GM21576 (cell line): ENCODE data around the gene TMEM150B.

Experiments used
- ATAC-seq: cut with Tn5 transposase; IDR thresholded peaks from one replicate; pipeline ENCODE4 v1.9.1; 2021; ENCODE audit warnings: mild to moderate bottlenecking, moderate library complexity; ENCODE audit not compliant: unreplicated experiment

Gene TMEM150B

DNA sequence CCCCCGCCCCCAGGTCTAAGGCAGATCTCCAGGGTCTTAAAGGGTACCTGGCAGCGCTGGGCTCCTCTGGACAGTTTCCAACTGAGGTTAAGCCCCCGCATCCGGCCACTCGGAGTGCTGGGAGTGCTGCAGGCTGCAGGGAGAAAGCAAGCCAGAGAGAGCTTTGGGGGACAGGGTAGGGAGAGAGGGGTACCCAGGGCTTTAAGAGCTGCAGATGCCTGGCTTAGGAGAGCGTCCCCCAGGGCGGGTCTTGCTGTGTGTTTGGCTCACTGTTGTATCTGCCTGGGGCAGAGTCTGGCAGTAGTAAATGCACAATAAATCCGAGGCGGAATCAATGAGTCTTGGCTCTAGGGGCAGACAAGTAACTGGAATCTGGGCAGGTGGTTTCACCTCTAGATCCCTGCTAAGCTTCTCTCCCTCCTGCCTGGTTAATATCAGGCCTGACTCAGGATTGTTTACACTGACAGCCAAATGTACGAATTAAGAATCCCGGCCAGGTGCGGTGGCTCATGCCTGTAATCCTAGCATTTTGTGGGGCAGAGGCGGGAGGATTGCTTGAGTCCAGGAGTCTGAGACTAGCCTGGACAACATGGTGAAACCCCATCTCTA is 30.2 kb upstream of the TMEM150B start:
- ATAC-seq: no peak

DNA sequence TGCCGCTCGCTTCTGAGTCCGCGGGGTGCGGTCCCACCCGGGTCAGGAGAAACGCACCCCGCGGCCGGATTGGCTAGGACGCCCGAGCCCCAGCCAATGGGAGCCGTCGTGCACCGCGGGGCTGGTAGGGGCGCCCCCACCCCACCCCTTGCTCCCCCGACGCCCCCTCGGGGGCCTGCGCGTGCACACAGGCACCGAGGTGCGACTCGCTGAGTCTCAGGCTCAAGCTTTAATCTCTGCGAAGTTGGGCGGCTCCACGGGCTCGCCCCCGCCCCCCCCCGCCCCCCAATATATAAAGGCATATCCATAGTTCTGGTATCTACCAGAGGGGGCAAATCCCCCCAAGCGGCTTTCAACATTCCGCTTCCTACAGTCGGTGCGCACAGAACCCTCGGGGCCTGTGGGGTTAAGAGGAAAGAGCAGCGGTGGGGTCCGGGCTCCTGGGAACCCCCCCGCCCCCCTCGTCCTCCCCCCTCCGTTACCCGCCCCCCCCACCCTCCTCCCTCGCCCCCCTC is 29.6 kb upstream of the TMEM150B start, which contains the start of gene COX6B2:
COX6B2 (minus strand) TSS at position 22 of the 515 bp plus-strand sequence. CDS start 198 bp downstream, outside the sequence.
- ATAC-seq: no peak

DNA sequence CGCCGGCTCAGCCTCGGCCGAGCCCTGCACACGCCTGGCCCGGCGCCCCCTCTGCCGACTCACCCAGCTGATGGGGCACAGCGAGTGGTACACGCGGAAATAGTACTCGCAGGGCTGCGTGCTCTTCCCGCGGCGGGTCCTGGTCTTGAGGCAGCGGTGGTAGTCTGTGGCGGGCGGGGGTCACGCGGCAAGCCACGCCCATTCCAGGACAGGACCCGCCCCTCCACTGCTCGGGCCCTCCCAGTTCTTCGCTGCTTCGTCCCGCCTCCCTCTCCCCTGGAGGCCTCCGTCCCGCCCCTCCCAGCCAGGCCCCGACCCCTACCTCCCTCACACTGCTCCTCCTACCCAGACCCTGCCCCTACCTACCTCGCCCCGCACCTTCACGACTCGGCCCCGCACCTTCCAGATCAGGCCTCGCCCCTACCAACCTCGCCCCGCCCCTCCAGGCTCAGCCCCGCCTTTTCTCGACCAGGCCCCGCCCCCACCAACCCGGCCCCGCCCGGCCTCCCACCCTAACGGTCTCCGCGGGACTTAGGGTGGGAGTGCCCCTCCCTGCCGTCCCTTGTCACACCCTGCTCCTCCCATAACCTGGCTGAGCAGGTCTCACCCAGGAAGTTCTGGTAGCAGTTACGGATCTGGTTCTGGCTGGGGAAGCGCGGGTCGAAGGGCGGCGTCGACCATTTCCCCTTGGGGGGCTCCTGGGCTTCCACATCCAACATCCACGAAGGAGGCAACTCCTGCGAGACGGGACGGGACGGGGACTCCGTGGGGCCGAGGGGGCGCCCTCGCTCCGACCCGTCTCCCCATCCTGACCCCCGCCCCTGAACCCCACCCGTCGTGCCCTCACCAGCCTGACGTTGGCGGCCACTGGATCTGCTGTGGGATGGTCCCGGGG is 28.9 kb upstream of the TMEM150B start:
- ATAC-seq: no peak

DNA sequence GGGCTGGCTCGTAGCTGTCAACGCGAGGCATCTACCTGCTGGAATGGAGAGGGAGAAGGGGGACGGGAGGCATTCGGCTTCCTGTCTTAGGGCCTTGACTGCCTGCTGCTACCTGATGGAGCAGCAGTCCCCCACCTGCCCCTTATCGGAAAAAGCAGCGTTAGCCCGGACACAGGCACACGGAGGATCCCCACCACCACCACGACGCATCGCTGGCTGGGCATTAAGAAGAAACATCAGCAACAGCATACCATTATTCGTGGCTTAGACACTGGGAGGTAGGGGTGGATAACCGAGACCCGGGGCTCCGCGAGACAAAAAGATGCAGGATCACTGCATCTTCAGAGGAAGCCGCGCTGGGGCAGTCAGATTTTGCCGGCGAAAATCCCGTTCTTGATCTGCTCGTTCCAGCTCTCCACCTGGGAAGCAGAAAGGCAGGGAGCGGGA is 28.2 kb upstream of the TMEM150B start:
- no peak for ATAC-seq

DNA sequence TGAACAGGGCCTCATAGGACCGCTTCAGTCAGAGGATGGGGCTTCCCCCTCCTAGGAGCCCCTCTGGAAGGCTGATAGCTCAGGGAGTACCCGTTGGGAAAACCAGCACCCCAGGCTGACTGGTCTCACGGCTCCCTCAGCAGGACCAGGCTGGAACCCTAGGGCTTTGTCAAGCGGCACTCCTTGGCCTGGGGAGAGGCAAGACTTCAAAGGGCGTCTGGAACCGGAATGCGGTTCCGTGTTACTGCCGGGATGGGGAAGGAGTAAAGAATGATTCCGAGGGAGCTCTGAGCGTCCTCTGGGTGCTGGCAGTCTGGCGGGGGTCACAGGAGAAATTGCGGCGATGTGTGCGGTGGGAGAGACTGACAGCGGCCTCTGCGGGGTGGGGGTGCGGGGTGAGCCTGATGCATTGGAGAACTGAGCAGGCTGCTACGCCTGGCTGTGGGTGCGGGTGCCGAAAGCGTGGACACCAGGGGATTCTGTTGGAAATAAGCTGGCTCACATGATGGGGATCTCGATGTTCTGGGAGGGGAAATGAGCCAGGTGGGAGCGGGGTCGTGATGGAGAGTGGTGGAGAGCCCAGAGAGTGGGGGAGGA is 27.5 kb upstream of the TMEM150B start:
- ATAC-seq: no peak

DNA sequence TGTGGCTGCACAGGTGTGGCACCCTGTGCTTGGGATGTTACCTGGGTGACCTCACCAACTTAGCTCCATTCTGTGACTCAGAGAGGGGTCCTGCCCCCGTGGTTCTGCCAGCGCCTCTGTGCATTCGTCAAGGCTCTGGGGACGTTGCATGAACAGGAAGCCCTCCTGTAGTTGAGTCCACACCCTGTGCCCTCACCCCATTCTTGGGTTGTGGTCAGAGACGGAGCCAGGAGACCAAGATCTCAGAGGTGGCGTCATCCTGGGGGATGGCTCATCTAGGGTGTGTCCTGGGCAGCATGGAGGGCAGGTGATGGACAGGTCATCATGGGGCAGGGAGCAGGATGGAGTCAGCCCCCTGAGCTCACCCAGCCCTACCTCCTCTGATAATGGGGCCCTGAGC is 26.9 kb upstream of the TMEM150B start:
- ATAC-seq: no peak

DNA sequence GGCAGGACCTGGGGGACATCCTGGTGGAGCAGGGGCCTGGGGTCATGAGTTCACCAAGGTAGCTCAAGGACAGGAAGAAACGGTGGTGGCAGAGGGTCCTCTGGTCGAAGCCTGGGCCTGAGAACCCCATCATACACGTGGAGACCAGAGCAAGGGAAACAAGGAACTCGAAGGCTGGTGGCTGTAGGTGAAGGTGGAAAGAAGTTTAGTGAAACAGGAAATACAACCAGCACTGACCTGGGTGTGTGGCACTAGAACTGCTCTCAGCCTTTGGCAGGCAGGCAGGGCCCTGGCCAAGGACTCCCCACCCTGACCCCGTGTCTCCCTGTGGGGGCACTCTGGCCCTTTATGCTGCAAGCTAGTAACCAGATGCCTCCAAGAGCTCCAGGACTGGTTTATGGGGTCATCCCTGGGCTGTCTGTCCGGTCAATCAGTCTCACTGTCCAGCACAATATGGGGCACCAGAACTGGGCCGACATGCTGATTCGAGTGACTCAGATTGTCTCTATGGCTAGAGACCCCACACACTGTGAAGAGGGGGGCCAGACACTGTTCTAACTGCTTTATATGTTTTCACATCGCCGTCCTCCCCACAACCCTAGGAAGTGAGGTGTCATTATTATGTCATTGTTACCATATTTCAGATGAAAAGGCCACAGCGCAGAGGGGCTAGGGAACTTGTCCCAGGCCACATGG is 25.6 kb upstream of the TMEM150B start:
- no peak for ATAC-seq

DNA sequence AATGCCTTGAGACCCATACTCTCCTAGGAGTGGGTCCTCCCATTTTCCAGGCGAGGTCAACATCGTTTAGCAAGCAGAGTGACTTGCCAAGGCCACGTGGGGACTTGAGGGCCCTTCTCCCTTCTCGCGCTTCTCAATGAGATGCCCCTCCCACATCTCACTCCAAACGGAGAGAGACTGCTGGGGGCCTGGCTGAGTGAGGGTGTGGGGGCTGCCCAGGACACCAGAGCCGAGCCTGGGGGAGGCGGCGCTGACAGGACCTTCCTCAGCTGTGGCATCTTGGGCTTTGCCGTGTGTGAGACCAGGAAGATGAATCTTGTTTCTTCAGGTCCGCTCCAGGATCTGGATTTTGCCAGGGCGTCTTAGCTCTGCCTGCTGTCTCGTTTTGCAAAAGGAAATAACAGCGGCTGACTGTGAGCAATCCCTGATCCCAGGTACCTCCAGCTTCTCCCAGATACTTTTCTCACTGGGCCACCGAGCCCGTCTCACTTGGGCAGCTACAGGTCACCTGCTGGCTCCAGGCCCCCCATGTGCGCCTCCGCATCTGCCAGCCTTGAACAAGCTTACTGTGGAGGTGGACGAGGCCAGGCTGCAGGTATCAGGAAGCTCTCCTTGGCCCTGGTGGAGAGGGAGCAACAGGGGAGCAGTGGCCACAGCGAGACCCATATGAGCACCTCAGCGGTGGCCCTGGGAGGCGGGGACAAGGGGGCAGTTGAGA is 23.3 kb upstream of the TMEM150B start:
- no peak for ATAC-seq

DNA sequence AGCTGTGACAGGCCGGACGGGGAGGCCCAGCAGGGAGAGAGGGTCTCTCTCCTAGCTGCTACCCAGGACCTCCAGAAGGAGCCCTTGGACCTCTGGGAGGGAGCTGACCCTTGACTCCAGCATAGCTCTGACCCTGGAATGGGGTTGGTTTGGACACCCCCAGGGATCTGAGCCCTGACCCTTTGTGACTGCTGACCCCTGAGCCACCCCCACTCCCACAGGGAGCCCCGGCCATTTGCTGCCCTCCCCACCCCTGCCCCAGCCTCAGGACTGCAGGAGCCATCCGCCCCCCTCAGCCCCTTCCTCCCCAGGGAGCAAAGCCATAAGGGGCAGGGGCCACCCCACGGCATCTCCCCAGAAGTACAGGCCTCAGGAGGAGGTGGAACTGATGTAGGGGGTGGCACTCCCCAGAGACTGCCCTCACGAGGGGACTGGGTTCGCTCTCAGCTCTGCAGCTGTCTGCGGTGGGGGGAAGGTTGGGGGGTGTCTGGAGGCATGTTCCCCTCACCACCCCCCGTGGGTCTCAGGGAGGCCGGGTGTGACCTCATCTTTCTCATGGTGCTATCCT is 22.4 kb upstream of the TMEM150B start:
- ATAC-seq: no peak

DNA sequence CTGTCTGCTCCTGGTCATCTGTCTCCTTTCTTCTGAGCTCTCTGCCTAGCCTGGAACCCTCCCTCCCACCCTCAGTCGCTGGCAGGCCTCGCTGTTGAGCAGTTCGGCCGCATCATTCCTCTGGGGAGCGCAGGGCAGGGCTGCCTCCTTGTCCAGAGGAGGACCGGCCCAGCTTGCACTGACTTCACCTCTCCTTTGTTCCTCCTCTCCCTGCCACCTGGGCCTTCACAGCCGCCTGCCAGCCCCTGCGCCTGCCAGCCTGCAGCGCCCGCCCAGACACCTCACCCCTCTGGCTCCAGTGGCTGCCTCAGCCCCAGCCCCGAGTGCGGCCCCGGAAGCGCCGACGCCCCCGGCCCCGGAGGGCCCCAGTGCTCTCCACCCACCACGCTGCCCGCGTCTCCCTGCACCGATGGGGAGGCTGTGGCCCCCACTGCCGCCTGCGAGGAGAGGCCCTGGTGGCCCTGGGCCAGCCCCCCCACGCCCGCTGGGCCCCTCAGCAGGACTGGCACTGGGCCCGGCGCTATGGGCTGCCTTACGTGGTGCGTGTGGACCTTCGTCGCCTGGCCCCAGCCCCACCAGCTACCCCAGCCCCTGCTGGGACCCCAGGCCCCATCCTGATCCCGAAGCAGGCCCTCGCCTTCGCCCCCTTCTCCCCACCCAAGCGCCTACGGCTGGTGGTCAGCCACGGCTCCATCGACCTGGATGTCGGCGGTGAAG is 21.7 kb upstream of the TMEM150B start:
- no peak for ATAC-seq

DNA sequence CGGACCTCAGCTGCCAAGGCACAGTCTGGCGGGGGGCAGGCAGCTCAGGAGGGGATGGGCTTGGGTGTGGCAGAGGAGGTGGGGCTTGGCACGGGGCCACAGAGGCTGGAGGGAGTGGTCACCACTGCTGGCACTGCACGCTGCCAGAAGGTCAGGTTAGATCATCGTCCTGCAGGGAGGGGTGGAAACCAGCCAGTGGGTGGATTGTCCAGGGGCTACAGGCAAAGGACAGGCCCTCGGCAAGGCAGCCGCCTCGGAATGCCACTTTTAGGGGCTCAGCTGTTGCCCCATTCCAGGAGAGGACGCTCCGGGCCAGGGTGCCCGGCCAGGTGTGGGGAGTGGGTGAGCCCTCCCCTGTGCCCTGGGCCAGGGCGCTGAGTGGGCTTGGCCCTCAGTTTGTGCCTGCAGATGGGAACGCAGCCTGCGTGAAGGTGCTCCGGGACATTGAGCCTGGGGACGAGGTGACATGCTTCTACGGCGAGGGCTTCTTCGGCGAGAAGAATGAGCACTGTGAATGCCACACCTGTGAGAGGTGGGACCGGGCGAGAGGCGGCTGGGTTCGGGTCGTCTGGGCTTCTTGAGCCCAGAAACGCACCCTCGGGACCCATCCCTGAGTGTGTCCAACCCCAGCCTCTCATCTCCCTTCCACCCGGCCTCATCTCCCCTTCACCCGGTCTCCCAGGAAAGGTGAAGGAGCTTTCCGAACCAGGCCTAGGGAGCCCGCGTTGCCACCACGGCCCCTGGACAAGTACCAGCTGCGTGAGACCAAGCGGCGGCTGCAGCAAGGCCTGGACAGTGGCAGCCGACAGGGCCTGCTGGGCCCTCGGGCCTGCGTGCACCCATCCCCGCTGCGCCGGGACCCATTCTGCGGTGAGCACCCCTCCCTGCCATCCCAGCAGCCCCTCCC is 20.9 kb upstream of the TMEM150B start:
- no peak for ATAC-seq

DNA sequence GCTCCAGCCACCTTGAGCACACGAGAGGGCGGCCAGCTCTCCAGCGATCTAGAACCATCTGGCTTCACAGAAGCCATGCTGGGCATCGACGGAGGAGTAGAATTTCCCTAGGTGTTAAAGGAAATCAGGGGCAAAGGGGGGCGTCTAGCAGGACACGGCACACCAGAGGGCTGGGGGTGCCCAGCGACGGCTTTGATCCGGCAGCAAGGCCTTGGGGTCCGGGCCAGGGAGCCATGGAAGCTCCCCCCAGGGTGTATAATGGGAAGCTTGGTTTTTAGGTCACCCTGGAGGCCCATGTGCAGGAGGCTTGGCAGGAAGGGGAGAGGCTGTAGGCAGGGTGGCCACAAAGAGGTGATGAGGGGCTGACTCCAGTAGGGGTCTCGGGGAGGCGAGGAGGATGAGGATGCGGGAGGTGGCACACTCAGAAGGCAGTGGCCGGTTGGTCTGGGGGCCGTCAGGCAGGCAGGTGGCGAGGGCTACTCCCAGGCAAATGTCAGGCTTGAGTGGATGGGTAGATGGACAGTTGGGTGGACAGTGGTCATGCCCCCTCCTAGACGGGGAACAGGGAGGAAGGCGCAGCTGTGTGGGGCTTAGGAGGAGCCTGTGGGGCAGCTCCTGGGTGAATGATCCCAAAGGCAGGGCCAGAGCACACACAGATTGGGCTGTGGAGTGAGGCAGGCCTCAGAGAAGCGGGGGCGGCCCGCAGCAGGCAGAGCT is 20.1 kb upstream of the TMEM150B start:
- ATAC-seq: no peak

DNA sequence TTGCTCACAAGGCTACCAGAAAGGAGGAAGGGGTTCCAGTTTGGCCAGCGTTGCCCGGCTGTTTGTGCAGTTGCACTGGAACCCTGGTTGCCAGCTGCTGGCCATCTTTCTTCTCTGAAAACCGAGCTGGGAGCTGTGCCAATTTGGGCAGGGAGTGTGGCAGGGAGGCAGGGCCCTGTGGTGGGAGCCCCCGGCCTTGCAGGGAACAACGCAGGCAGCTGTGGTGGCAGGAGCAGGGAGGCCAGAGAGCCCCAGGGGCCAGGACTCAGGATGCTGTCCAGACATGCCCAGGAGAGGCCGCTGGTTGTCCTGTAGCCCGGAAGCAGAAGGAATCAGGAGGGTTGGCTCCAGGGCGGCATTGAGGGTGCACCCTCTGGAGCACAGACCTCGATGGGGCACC is 19.3 kb upstream of the TMEM150B start:
- no peak for ATAC-seq

DNA sequence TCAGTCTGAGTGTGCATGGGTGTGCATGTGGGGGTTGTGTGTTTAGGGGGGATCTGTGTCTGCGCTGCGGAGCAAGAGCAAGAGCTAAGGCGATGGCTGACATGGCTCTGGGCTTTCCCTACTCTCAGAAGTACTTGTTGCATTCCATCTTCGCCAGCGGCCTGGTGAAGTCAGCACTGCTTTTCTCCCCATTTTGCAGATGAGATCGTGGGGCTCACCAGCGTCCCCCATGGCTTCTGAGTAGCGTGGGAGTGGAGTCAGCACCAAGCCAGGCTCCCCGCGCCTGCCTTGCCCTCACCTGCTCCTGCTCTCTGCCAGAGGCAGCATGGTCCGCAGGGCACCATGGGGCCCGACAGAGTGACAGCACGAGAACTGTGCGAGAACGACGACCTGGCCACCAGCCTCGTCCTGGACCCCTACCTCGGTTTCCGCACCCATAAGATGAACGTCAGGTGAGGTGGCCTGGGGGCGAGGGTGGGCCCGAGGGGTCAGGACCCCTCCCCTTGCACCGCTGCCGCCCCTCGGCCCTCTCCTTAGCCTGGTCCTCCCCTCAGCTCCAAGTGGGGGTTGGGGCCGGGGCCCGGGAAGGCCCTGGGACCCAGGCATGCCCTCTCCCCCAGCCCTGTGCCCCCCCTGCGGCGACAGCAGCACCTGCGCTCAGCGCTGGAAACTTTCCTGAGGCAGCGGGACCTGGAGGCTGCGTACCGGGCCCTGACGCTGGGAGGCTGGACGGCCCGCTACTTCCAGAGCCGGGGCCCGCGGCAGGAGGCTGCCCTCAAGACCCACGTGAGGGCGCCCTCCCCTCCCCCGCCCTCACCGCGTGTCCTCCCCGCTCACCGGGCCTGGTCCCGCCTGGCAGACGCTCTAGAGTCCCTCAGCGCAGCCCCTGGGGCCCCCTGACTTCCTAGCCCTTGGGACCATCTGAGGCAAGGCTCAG is 16.7 kb upstream of the TMEM150B start:
- no peak for ATAC-seq

DNA sequence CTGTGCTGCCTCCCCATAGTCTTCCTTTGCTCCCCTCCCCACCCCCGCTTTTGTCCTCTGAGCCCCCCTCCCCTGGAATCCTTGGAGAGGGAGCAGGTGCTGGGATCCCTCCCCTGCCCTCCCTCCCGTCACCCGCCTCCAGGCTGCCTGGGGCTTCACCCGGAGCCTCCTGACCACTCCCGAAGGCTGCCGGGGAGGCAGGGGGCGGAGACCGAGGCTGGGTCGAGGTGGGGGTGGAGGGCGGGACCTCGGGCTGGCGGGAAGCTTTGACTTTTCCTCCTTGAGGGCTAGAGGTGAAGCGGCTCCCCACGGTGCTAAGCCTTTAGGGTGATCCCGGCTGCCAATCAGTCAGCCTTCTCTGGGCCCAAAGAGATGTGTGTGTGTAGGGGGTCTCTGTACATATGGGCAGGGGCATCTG is 16.0 kb upstream of the TMEM150B start:
- no peak for ATAC-seq

DNA sequence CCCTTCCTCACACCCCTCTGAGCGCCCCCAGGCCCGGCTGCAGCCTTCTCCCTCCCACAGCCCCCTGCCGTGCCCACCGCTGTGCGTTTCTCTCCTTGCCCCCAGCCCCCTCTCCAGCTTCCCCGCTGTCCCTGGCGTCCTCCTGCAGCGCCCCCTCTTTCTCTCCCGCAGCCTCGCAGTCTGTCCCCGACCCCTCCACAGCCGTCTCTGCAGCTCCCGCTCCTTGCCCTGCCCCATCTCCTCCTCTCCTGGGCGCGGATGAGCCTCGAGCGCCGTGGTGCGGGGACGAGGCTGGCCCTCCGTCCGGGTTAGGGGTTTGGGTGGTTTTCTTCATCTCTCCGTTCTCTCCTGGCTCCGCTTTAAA is 15.6 kb upstream of the TMEM150B start:
- no peak for ATAC-seq
